Vagina (tissue), 2 donors: Measurements from ENCODE around the gene B3GNT2.

Experiments
- POLR2A ChIP-seq, 2 donors: fragments of 450-650 bp; IDR thresholded peaks; one replicate each; pipeline ENCODE4 v1.6.1; 2017; ENCODE audit warnings: antibody characterized with exemption in 2 of 2, mild to moderate bottlenecking in 2 of 2, moderate library complexity in 2 of 2
- POLR2AphosphoS5 ChIP-seq, 2 donors: sonication (generic); formaldehyde crosslinking; IDR thresholded peaks; one replicate each; pipeline ENCODE4 v1.9.0; 2017; ENCODE audit warnings: antibody characterized with exemption in 2 of 2, mild to moderate bottlenecking in 2 of 2, low read depth in 1 of 2; ENCODE audit not compliant: insufficient read depth in 1 of 2

- no peak for TF ChIP-seq POLR2AphosphoS5 (IDR thresholded peaks at IDR 0.05; ENCODE audit: insufficient read depth in 1 of 2, low read depth in 1 of 2)
- no peak for TF ChIP-seq POLR2A (IDR thresholded peaks at IDR 0.05)
These were observed 39.1 kb downstream of the B3GNT2 start for GRCh38 chr2:62234755-62235655.
